Adipose tissue (tissue), 3 donors: ENCODE data around the gene PTGES3L. TPM values are rescaled to one million over a fixed set of nuclear protein-coding genes. Genes with fewer than 3 reads are reported as not detected.

Experiments used
- H3K27ac ChIP-seq: one replicate; pipeline ENCODE4 v1.5.1; 2013; ENCODE audit warnings: low read depth, low read length
- WGBS, 3 donors: extraction: QIAGEN DNeasy Blood & Tissue Kit; methylation state at CpG; one replicate each; pipeline ENCODE4 v1.1.7; 2013; 5-methylcytosine and 5-hydroxymethylcytosine counted together
- polyA plus RNA-seq, 3 donors: library from polyadenylated mRNA; stranded (reverse); fragments of 200-250 nt; gene quantifications; one replicate each; pipeline ENCODE4 v1.2.3, GENCODE V29; 2013
- donor health status: healthy with polysubstance abuse.
- donor health status: Bipolar disorder and iron deficiency.
- donor health status: healthy.

The PTGES3L gene
- 1 to 10 TPM in 1 of 3 donors, under 1 TPM in 2; 0.19 to 3.9 (median 0.40) TPM for polyA plus RNA-seq

GRCh38 chr17:42979511-42980273 lies at the start of gene PTGES3L:
Gene PTGES3L, minus strand, starts transcription at chr17:42980080. Its CDS starts 27 bp downstream, at chr17:42980053.
- no peak within 1 kb of the TSS for H3K27ac ChIP-seq
- WGBS, 3 donors: 34 to 36% (median 35%) methylated on average over 20 to 21 of the region's 21 CpGs

- WGBS, 3 donors: 78 to 89% (median 83%) methylated on average over 17 of the region's 17 CpGs
- no peak overlapping the region for H3K27ac ChIP-seq
Measured at GRCh38 chr17:43028221-43028861, 48.5 kb upstream of the PTGES3L start.

- H3K27ac ChIP-seq: no peak overlapping the region
- WGBS, 3 donors: 74 to 86% (median 81%) methylated on average over 9 of the region's 9 CpGs
Measured at GRCh38 chr17:43027091-43028032, 47.5 kb upstream of the PTGES3L start.

- no peak overlapping the region for H3K27ac ChIP-seq
- WGBS, 3 donors: 69 to 71% (median 70%) methylated on average over 5 of the region's 5 CpGs
Measured at GRCh38 chr17:43026595-43026994, 46.7 kb upstream of the PTGES3L start.

- no peak overlapping the region for H3K27ac ChIP-seq
- WGBS, 3 donors: 53 to 76% (median 74%) methylated on average over 14 to 16 of the region's 16 CpGs
Measured at GRCh38 chr17:43025766-43026537, 46.1 kb upstream of the PTGES3L start.

GRCh38 chr17:43025290-43025657 lies 45.4 kb upstream of the PTGES3L start:
- H3K27ac ChIP-seq: no peak overlapping the region
- WGBS, 3 donors: 4 to 13% (median 9%) methylated on average over 25 to 27 of the region's 27 CpGs

GRCh38 chr17:43024407-43025289 lies 44.8 kb upstream of the PTGES3L start, which contains the start of gene RND2:
Gene RND2, plus strand, starts transcription at chr17:43025231. Its CDS starts 117 bp downstream, at chr17:43025348.
- WGBS, 3 donors: 0 to 1% (median 1%) methylated on average over 41 to 61 of the region's 61 CpGs
- no peak within 1 kb of the TSS for H3K27ac ChIP-seq

GRCh38 chr17:43021741-43022512 lies 42.0 kb upstream of the PTGES3L start, which contains the start of gene VAT1:
Gene VAT1, minus strand, starts transcription at chr17:43022385. Its CDS starts 63 bp downstream, at chr17:43022322.
- 1% methylated on average over 73 to 80 of the region's 80 CpGs for WGBS, 3 donors
- H3K27ac ChIP-seq: peak within 1 kb of the TSS; percentile 40

- H3K27ac ChIP-seq: peak overlapping the region; percentile 40
- WGBS, 3 donors: 8 to 14% (median 13%) methylated on average over 31 to 37 of the region's 40 CpGs
Measured at GRCh38 chr17:43020789-43021740, 41.2 kb upstream of the PTGES3L start.

- WGBS, 3 donors: 27 to 76% (median 35%) methylated on average over 6 of the region's 6 CpGs
Measured at GRCh38 chr17:43020030-43020621, 40.2 kb upstream of the PTGES3L start.

GRCh38 chr17:43019418-43019817 lies 39.5 kb upstream of the PTGES3L start:
- peak overlapping the region; percentile 2 for H3K27ac ChIP-seq
- 16 to 58% (median 22%) methylated on average over 7 of the region's 7 CpGs for WGBS, 3 donors

More at GRCh38 chr17:43020030-43020621, 40.2 kb upstream of the PTGES3L start:
- H3K27ac ChIP-seq: peak overlapping the region; percentile 2

- 23 to 53% (median 24%) methylated on average over 4 of the region's 4 CpGs for WGBS, 3 donors
- no peak overlapping the region for H3K27ac ChIP-seq
Measured at GRCh38 chr17:43018932-43019331, 39.1 kb upstream of the PTGES3L start.

GRCh38 chr17:43018008-43018853 lies 38.4 kb upstream of the PTGES3L start:
- H3K27ac ChIP-seq: no peak overlapping the region
- 63 to 71% (median 64%) methylated on average over 19 of the region's 19 CpGs for WGBS, 3 donors

GRCh38 chr17:43016216-43016615 lies 36.3 kb upstream of the PTGES3L start:
- no peak overlapping the region for H3K27ac ChIP-seq
- WGBS, 3 donors: 80 to 90% (median 83%) methylated on average over 7 of the region's 7 CpGs
